LNCaP clone FGC (cell line): ENCODE results near the gene APC2.
"Not testable (repeated sequence)": the region's sequence is repeated elsewhere in the genome, so short reads cannot be mapped to it uniquely, and the experiment has no call there.

Experiments used
- DNase-seq: peaks from one replicate; pipeline ENCODE4 v3.0.0-alpha.2; 2011; ENCODE audit warnings: low read depth
- H3K4me3 ChIP-seq: 2 replicates; pipeline ENCODE4 v1.5.1; 2011; ENCODE audit warnings: mild to moderate bottlenecking, low read depth, low read length, control low read depth
- TF ChIP-seq, protein P1 (sequence below): IDR thresholded peaks from 2 replicates; pipeline ENCODE4 v1.5.1; 2012; ENCODE audit warnings: mild to moderate bottlenecking; ENCODE audit not compliant: control insufficient read depth, insufficient read depth; ENCODE audit errors: extremely low read depth

Gene APC2

GRCh38 chr19:1513499-1514294, 63.8 kb downstream of the APC2 start:
- TF ChIP-seq, protein P1, sequence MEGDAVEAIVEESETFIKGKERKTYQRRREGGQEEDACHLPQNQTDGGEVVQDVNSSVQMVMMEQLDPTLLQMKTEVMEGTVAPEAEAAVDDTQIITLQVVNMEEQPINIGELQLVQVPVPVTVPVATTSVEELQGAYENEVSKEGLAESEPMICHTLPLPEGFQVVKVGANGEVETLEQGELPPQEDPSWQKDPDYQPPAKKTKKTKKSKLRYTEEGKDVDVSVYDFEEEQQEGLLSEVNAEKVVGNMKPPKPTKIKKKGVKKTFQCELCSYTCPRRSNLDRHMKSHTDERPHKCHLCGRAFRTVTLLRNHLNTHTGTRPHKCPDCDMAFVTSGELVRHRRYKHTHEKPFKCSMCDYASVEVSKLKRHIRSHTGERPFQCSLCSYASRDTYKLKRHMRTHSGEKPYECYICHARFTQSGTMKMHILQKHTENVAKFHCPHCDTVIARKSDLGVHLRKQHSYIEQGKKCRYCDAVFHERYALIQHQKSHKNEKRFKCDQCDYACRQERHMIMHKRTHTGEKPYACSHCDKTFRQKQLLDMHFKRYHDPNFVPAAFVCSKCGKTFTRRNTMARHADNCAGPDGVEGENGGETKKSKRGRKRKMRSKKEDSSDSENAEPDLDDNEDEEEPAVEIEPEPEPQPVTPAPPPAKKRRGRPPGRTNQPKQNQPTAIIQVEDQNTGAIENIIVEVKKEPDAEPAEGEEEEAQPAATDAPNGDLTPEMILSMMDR: peak; percentile 47
- H3K4me3 ChIP-seq: no peak overlapping the region
- DNase-seq: no peak

- no peak for DNase-seq
- TF ChIP-seq, protein P1: no peak
- no peak overlapping the region for H3K4me3 ChIP-seq
Measured at GRCh38 chr19:1514295-1514661, 64.4 kb downstream of the APC2 start.

- DNase-seq: no peak
- TF ChIP-seq, protein P1: no peak
- no peak overlapping the region for H3K4me3 ChIP-seq
Measured at GRCh38 chr19:1514986-1515721, 65.2 kb downstream of the APC2 start.

DNA sequence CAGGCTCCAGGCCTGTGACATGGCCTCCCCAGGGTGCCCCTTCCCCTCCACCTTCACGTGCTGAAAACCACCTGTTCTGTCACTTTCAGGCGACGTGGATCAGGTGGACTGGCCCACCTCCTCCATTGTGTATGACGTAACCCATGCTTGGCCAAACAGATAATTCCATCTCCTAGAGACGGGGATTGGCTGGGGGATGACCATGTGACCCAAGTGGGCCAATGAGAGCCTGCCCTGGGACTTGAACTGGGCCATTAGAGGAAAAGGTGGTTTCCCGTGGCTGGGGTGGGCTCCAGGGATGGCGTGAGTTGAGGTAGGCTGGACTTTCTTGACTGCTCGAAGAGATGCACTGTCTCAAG, 66.5 kb downstream of the APC2 start:
- no peak overlapping the region for H3K4me3 ChIP-seq
- TF ChIP-seq, protein P1: no peak
- DNase-seq: no peak

DNA sequence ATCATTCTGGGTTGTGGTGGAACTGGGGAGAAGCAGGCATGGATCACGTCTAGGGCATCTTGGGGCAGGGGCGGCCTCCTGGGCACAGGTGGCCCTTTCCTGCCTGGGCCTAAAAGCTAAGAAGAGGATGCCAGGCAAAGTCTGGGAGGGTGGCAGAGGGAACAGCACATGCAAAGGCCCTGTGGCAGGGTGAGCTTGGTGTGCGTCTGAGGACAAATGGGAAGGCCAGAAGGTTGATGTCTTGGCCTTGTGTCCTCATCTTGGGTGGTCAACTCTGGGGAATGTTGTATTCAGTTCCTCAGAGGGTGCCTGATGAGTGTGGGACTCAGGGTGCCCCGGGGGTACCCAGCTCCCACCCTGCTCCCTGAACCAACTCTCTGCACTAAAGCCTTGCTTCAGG, 68.5 kb downstream of the APC2 start:
- no peak overlapping the region for H3K4me3 ChIP-seq
- no peak for DNase-seq
- TF ChIP-seq, protein P1: no peak

- DNase-seq, H3K4me3 ChIP-seq: not testable (repeated sequence)
Measured at GRCh38 chr19:1519802-1520201, 69.9 kb downstream of the APC2 start.

DNA sequence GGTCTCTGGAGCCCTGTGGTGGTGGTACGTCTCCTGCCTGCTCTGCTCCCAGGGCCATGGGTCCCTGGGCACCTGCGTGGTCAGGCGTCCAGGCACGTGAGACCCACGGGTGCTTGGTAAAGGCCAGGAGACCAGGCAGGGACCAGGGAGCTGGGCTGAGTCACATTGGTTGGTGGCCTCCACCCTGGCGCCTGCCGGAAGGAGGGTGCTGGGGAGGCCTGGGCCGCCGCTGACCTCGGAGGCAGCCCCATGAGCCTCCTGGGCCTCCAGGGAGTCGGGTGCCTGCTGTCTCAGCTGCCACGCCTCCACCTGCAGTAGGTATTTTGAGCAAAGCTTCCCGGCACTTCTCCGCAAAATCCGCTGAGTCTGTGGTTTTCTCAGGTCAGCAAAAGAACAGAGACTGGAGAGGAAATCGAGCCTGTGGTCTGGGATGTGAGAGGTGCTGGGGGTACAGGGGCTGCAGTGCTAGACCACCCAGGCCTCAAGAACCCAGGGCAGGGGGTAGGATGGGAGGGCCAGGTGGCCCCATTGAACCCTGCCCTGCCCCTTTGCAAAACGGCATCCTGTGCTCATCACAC, 70.4 kb downstream of the APC2 start:
- no peak overlapping the region for H3K4me3 ChIP-seq
- TF ChIP-seq, protein P1: no peak
- DNase-seq: no peak
